Uterus (tissue), 4 donors: ENCODE measurements around the gene LDLRAD1. TPM values are rescaled to one million over a fixed set of nuclear protein-coding genes. Genes with fewer than 3 reads are reported as not detected.

Source experiments
- DNase-seq, 2 donors: peaks; one replicate each; pipeline ENCODE4 v3.0.0-alpha.2; 2019 to 2020
- H3K27ac ChIP-seq, 2 donors: fragments of 200-600 bp; sonication (generic); 1 replicate in 1 of 2; 2 replicates in 1 of 2; pipeline ENCODE4 v1.5.1; 2016 to 2018
- H3K27me3 ChIP-seq, 2 donors: fragments of 200-600 bp; sonication (generic); one replicate each; pipeline ENCODE4 v1.5.1; 2018 to 2019; ENCODE audit warnings: control low read depth in 1 of 2
- H3K36me3 ChIP-seq, 2 donors: fragments of 200-600 bp; sonication (generic); one replicate each; pipeline ENCODE4 v1.5.1; 2019; ENCODE audit warnings: control low read depth in 1 of 2
- H3K4me1 ChIP-seq, 2 donors: fragments of 200-600 bp; sonication (generic); one replicate each; pipeline ENCODE4 v1.5.1; 2018 to 2019; ENCODE audit warnings: control low read depth in 1 of 2
- H3K4me3 ChIP-seq, 2 donors: fragments of 200-600 bp; sonication (generic); 1 replicate in 1 of 2; 2 replicates in 1 of 2; pipeline ENCODE4 v1.5.1; 2018 to 2019; ENCODE audit warnings: mild to moderate bottlenecking in 1 of 2
- H3K9me3 ChIP-seq, 2 donors: fragments of 200-600 bp; sonication (generic); one replicate each; pipeline ENCODE4 v1.5.1; 2019; ENCODE audit warnings: control low read depth in 1 of 2
- POLR2A ChIP-seq, 2 donors: fragments of 450-650 bp; IDR thresholded peaks; one replicate each; pipeline ENCODE4 v1.6.1; 2016; ENCODE audit warnings: antibody characterized with exemption in 2 of 2, mild to moderate bottlenecking in 1 of 2, moderate library complexity in 1 of 2
- intact Hi-C: fragments of 100-400 bp; cut with DNase I; formaldehyde crosslinking; loops from one replicate; pipeline ENCODE4 v1.15.1; 2023; ENCODE audit warnings: low total_unique reads
- total RNA-seq, 4 donors: library from RNA; depleted of rRNA in 3 of 4; stranded (reverse); fragments of >200 nt in 3 of 4; gene quantifications; one replicate each; pipeline versions ENCODE4 v1.1.0 to v1.2.4, GENCODE V29; 2014 to 2023
- TF ChIP-seq, protein P1 (sequence below), 4 experiments: fragments of 200-600 bp in 2 of 4; fragments of 450-650 bp in 2 of 4; sonication (generic) in 2 of 4; IDR thresholded peaks; one replicate each; pipeline ENCODE4 v1.5.1; 2016 to 2019; ENCODE audit warnings: antibody characterized with exemption in 4 of 4, mild to moderate bottlenecking in 2 of 4, moderate library complexity in 1 of 4
- donor health status: DM: yes; HTN: yes; CAD: no.

LDLRAD1 gene
- total RNA-seq, 4 donors from 2014 or later: 0.27 to 1.2 TPM; not detected in 2

DNA sequence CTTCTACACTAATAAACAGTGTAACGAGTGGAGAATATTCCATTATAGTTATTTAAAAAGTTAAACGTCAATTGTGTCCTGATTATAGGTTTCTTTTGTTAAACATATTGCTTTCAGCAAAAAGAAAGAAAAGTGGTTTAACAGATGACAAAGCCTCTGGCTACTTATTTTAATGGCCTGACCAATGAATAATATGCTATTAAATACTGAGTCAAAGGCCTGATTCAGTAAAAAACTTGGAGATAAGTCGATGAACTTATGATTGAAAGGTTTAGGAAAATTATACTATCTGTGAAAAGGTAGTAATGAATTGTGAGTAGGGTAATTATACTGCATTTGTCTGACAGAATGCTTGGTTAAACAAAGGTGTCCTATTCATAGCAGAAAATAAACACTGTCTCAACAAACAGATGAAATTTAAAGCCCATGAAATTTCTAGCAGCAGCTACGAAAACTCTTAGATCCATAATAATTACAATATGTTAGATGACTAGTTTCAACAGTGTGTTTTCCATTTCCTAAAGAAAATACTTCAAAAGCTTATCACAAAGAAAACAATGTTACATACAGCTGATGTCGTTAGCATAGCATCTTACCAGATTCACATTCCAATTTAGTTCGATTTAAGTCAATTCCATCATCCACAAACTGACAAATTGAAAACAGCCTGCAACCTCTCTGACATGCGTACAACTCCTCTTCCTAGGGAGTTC, 28.8 kb upstream of the LDLRAD1 start:
- intact Hi-C loops: no loop called here
- H3K27me3 ChIP-seq: no peaks in the 10 kb centered on the region
- no peak overlapping the region for H3K4me3 ChIP-seq
- no peak overlapping the region for H3K27ac ChIP-seq
- H3K9me3 ChIP-seq: no peaks in the 10 kb centered on the region
- peaks cover 0 to 4% of the 10 kb centered on the region in 2 donors for H3K4me1 ChIP-seq
- TF ChIP-seq, protein P1, sequence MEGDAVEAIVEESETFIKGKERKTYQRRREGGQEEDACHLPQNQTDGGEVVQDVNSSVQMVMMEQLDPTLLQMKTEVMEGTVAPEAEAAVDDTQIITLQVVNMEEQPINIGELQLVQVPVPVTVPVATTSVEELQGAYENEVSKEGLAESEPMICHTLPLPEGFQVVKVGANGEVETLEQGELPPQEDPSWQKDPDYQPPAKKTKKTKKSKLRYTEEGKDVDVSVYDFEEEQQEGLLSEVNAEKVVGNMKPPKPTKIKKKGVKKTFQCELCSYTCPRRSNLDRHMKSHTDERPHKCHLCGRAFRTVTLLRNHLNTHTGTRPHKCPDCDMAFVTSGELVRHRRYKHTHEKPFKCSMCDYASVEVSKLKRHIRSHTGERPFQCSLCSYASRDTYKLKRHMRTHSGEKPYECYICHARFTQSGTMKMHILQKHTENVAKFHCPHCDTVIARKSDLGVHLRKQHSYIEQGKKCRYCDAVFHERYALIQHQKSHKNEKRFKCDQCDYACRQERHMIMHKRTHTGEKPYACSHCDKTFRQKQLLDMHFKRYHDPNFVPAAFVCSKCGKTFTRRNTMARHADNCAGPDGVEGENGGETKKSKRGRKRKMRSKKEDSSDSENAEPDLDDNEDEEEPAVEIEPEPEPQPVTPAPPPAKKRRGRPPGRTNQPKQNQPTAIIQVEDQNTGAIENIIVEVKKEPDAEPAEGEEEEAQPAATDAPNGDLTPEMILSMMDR (IDR thresholded peaks at IDR 0.05): no peak
- TF ChIP-seq POLR2A (IDR thresholded peaks at IDR 0.05): no peak
- no peaks in the 10 kb centered on the region for H3K36me3 ChIP-seq
- DNase-seq: no peak

DNA sequence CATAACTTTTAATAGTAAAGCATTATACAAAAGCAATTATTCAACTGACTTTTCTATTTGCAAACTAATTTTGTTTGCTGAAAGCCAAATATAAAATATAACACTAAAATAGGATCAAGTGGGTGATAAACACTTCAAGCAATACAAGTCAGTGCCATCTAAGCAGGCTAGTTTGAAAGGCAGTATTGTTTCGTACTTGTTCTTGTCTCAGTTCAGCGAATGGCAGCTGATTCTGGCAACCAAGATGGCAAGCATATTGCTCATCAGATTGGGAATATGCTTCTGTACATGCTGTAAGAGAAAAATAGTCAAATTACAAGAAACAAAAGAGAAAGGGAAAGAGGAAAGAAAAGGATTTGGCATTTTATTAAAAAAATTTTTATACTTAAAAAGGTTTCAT, 27.5 kb upstream of the LDLRAD1 start:
- Histone ChIP-seq H3K4me1 (peaks cover 0 to 4% of the 10 kb centered on the region in 2 donors), H3K27ac (no peak overlapping the region), H3K9me3 (no peaks in the 10 kb centered on the region), H3K36me3 (no peaks in the 10 kb centered on the region), H3K27me3 (no peaks in the 10 kb centered on the region), H3K4me3 (no peak overlapping the region)
- TF ChIP-seq POLR2A (IDR thresholded peaks at IDR 0.05): no peak
- TF ChIP-seq, protein P1 (IDR thresholded peaks at IDR 0.05): no peak
- DNase-seq: no peak
- intact Hi-C loops: no loop called here

DNA sequence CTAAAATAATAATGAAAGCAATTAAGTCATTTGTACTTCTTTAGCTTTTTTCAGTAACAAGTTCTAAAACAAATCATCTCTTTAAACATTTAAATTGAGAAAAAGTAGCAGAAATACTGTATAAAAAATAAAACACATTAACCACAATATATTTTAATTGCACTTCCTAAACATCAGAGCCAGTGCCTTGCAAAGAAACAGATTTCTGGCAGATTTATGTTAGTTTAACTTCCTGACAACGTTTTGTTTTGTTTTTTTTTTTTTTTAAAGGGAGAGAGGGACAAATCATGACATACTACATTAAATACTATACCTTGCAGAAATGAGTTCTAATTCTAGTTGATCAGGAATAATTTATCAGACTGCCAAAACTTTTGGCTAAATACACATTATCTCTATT, 23.8 kb upstream of the LDLRAD1 start:
- Histone ChIP-seq H3K27ac (no peak overlapping the region), H3K36me3 (no peaks in the 10 kb centered on the region), H3K4me3 (no peak overlapping the region), H3K27me3 (no peaks in the 10 kb centered on the region), H3K9me3 (no peaks in the 10 kb centered on the region), H3K4me1 (no peaks in the 10 kb centered on the region)
- intact Hi-C loops: no loop called here
- DNase-seq: no peak
- TF ChIP-seq POLR2A (IDR thresholded peaks at IDR 0.05): no peak
- TF ChIP-seq, protein P1 (IDR thresholded peaks at IDR 0.05): no peak

DNA sequence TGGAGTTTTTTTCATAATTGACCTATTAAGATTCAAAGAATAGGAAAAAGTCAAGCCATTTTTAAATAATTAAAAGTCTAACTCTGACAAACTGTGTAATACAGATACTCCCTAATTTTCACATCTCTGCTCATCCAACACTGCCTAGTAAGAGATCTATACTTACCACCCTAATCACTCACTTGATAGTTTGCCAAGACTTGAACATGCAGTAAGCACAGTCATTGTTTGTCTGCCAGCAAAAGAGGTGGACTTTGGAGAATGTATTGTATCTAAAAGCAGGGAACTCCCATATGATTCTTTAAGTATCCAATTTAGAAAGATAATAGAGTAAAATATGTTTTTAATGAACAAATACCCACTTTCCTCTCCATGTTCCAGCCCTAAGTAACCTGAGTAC, 19.5 kb upstream of the LDLRAD1 start:
- H3K36me3 ChIP-seq: no peaks in the 10 kb centered on the region
- intact Hi-C loops: no loop called here

More for the DNA sequence above, 19.5 kb upstream of the LDLRAD1 start:
- Histone ChIP-seq H3K4me1 (no peaks in the 10 kb centered on the region), H3K27ac (no peak overlapping the region), H3K9me3 (no peaks in the 10 kb centered on the region), H3K4me3 (no peak overlapping the region), H3K27me3 (no peaks in the 10 kb centered on the region)
- no peak for TF ChIP-seq POLR2A (IDR thresholded peaks at IDR 0.05)
- TF ChIP-seq, protein P1 (IDR thresholded peaks at IDR 0.05): no peak
- DNase-seq: no peak
